ENCODE measurements around the gene CDK3. TPM values are rescaled to one million over a fixed set of nuclear protein-coding genes. Genes with fewer than 3 reads are reported as not detected.

Gene CDK3
- total RNA-seq, 4 donors from 2014 or later, result 5.0 to 8.0 (median 5.8) TPM

GRCh38 chr17:76022973-76023899 is 22.6 kb downstream of the CDK3 start:
- ATAC-seq (ENCODE audit: low FRiP score) (no peak), DNase-seq (ENCODE audit: low spot score) (no peak)
- no peak for TF ChIP-seq CTCF (IDR thresholded peaks at IDR 0.05)

- no peak for ATAC-seq (ENCODE audit: low FRiP score)
- no peak for DNase-seq (ENCODE audit: low spot score)
Measured at GRCh38 chr17:76023900-76024237, 23.2 kb downstream of the CDK3 start.

GRCh38 chr17:76024353-76024752 is 23.7 kb downstream of the CDK3 start:
- no peak for TF ChIP-seq CTCF (IDR thresholded peaks at IDR 0.05)
- DNase-seq (ENCODE audit: low spot score) (no peak), ATAC-seq (ENCODE audit: low FRiP score) (no peak)

More at GRCh38 chr17:76023900-76024237, 23.2 kb downstream of the CDK3 start:
- TF ChIP-seq CTCF (IDR thresholded peaks at IDR 0.05), result no peak

GRCh38 chr17:76025294-76025693 is 24.6 kb downstream of the CDK3 start:
- no peak for DNase-seq (ENCODE audit: low spot score)
- no peak for ATAC-seq (ENCODE audit: low FRiP score)
- no peak for TF ChIP-seq CTCF (IDR thresholded peaks at IDR 0.05)

- no peak for TF ChIP-seq CTCF (IDR thresholded peaks at IDR 0.05)
- DNase-seq (ENCODE audit: low spot score) (no peak), ATAC-seq (ENCODE audit: low FRiP score) (peak; percentile 26)
Measured at GRCh38 chr17:76026714-76027158, 26.1 kb downstream of the CDK3 start.

- no peak for TF ChIP-seq CTCF (IDR thresholded peaks at IDR 0.05)
- DNase-seq (ENCODE audit: low spot score) (no peak), ATAC-seq (ENCODE audit: low FRiP score) (peak; percentile 78)
Measured at GRCh38 chr17:76027159-76027839, 26.6 kb downstream of the CDK3 start, which contains the start of gene EVPL. Gene EVPL (minus strand): TSS chr17:76027306. CDS start chr17:76027198, 108 bp downstream.

Measured in omental fat pad (tissue), 4 donors.